CD4-positive, alpha-beta T cell treated with Interleukin-17A for 4 hours (primary cell): ENCODE data around the gene CSMD2.

ENCODE experiments used
- DNase-seq: peaks from one replicate; pipeline ENCODE4 v3.0.0-alpha.2; 2020; ENCODE audit warnings: mixed read lengths

CSMD2 gene

DNA sequence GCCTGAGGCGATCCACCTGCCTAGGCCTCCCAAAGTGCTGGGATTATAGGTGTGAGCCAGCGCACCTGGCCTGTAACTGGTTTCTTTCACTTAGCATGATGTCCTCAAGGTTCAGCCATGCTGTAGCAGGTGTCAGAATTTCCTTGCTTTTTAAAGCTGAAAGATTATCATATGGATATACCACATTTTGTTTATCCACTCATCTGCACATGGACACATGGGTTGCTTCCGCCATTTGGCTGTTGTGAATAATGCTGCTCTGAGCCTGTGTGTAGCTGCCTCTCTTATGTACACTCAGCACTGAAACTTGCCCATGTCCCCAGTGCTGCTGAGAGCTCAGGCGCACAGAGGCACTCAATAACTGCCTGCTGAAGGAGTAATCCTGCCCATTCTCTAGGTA, 11.8 kb downstream of the CSMD2 start:
- DNase-seq: no peak

DNA sequence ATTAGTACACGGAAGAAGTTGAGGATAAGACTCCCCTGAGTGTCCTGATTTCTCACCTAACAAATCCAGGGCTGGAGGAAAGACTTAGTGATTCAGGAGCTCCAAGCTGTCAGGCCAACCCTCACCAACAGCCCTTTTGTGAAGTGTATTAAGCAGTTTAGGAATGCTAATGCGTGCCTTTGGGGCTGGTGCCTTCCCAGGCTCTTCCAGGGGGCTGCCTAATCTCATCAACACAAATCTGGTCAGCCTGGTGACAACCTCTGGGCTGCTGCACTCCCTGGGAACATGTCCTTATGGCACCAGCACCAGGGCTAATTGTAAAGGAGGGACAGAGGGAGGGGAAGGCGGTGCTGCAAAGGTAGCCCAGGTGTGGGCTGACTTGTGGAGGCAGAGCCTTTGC, 15.5 kb downstream of the CSMD2 start:
- DNase-seq: no peak

DNA sequence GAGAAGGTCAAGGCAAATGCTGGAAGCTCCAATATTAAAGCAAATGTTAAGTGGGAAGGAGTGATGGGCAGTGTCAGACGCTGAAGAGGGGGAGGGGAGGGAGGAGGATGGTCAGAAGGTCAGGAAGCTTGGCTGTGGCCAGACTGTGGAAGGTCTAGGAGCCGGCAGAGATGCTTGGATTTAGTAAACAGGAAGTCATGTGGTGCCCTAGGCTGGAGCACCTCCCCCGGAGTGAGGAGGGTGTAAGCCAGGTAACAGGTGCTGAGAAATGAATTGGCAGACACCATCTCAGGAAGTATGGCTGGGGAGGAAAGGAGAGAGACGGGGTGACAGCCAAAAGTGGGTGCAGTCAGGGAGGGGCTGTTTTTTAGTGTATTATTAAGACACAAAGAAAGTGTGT, 17.7 kb downstream of the CSMD2 start:
- no peak for DNase-seq

DNA sequence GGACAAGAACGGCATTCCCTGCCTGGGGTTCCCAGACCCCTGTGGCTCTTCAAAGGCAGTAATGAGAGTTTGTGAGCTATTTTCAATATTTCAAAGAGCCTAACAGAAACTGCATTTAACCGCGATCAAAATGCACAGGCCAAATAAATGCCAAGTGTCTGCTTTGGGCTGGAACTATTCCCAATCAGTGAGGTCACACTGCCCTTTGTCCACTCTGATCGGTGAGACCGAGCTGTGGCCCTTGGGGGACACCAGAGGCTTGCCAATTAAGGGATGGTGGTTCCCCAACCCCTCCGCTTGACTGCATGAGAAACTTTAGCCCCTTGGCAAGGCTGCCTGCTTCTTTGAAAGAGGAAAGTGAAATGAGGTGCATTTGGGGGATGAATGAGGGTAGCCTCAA, 20.3 kb downstream of the CSMD2 start:
- DNase-seq: no peak

DNA sequence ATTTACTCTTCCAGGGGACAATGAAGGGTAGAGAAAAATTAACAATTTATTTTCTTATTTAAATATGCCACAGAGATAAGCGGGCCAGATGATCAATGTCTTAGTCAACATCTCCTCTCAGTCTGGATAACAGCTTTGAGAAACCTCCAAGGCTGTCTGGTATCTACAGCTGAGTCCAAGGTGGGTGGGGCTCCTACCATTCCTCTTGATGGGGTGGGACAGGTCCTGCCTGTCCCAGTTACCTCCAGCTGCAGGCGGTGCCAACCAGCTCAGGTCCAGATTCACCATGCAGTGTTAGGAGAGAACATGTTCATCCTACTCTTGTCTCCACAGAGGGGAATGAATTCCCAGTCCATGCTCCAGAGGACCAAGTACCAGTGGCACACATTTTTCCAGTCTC, 21.1 kb downstream of the CSMD2 start:
- no peak for DNase-seq

DNA sequence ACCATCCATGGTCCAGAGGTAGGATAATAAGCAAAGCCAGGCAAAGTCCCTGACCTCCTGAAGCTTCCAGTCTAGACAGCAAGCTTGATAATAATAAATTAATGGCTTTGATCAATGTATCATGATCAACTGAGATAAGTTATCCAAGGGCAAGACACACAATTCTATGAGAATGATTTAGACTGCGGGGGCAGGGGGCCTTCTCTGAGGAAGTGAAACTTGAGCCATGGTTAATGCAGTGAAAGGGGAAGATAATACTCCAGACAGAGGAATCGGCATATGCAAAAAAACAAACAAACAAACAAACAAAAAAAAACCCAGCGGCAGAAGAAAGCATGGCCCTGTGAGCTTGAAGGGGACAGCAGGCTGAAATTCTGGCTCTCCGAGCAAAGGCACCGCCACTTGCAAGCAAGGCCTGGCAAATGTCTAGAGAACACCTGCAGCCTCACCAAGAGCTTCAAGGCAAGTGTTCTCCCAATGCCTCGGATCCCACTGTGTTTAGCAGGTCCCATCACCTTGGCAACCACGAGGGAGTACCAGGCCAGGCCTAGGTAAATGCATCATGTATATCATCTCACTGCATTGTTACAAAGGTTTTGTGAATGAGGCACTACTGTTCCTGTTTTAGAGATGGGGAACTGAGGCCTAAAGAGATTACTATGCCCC, 24.9 kb downstream of the CSMD2 start:
- DNase-seq: no peak

DNA sequence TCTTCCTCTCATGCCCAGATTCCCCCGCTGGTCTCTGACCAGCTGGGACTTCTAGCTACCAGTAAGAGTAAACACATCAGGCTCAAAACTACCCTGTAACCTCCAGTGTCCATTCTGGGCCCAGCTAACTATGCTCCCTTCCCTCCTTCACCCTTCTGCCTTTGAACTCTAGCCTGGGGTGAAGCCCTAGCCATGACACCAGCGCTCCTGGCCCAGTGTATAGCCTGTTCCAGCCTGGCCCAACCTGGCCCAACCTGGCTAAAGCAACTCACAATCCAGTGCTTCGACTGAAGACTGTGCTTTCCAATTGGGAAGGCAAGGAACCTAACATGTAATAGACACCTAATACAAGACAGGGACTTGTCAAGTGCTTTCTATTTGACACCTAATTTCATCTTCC, 27.6 kb downstream of the CSMD2 start:
- DNase-seq: no peak

DNA sequence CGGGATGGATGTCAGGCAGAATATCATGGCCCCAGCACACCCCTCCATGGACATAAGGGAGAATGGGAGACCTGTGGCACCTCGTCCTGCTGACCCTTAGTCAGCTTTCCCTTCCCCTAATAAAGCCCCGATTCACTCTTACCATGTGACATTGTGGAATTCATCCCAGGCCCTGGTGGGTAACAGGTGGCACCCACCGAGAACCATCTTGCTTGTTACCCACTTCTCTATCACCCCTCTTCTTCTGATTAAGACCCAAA, 32.9 kb downstream of the CSMD2 start:
- no peak for DNase-seq

DNA sequence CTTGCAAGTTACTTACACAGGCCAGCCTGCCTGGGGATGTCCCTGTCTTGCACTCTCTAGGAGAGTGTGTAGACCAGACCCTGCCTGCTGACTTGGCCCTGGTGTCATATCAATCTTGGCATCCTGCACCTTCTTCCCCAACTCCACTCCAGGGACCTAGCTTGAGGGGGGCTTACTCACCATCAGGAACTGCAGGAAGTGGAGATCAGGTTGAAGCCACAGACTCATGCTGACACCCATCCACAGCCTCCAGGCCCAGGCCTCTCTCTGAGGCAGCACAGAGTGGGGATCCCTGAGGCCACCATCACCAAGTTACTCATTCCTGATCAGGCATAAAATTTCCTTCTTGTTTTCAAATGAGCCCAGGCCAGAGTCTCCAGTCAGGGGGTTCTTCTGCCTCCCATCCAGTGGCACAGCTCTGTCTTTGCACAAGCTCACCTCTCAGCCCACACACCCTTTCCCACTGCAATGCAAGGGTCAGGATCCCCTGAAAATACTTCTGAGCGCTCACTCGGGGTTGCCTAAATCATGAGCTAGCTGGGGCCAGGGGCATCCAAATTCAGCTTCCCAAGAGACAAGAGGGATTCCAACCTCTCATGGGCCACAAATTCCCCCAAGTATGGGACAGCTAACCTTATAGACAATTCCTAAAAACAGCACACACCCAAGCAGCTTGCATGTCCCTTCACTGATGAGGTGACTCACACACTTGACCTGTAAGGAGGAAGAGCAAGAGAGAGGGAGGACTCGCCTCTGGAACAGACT, 33.5 kb downstream of the CSMD2 start:
- no peak for DNase-seq

DNA sequence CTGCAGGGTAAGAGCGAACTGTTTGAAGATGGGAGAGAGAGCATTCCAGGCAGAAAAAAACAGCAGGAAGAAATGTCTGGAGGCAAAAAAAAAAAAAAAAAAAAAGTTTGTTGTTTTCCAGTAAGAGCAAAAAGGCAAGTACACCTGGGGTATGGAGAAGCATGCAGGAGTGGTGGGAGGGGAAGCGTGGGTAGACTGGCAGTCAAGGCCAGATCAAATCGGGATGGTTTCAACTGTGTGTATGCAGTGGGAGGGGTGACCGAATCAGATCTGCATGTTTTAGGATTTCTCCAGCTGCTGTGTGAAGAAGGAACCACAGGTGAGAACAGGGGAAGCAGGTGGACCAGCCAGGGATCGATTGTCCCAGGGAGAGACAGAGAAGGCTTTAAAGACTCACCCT, 34.7 kb downstream of the CSMD2 start:
- no peak for DNase-seq

DNA sequence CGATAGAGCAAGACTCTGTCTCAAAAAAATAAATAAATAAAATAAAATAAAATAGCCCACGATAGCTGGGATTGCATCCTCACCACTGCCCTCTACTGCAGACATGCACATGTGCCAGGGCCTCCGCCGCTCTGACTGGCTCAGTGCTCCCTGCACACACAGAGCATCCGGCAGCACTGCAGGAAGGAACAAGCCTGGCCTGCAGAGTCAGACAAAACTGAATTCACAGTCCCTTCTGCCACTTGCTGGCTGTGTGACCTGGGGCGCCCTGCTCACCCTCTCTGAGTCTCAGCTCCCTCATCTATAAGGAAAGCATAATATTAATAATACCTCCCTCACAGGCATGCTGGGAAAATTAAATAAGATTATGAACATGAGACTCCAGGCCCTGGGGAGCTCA, 35.4 kb downstream of the CSMD2 start:
- no peak for DNase-seq

DNA sequence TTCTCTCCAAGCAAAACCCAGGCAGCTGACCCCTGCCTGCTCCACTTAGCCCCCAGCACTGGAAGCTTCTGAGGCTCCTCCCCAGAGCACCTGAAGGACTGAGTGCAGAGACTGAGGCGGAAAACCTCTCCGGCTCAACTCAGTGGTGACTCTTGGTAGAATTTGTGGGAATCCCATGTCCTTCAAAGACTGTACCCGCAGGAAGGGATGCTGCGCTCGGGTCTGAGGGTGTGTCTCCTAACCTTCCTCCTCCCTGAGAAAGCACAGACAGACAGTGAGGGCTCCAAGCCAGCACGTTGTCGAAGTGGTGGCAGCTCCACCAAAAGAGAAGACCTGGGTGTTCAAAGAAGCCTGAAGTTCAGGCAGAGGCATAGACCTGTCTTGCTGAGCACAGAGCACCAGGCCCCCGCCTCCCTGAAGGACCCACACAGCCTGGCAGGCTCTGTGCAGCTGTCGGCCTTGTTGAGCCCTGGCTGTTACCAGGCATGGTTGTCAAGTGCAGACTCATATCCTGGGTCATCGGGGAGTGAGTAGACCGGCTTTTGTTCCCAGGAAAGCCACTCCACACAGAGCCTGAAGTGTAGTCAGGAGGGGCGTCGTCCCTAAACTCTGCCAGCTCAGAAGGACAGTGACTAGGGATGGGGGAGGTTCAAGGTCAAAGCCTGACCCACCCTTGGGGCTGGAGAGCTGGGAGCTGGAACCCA, 36.7 kb downstream of the CSMD2 start:
- no peak for DNase-seq

DNA sequence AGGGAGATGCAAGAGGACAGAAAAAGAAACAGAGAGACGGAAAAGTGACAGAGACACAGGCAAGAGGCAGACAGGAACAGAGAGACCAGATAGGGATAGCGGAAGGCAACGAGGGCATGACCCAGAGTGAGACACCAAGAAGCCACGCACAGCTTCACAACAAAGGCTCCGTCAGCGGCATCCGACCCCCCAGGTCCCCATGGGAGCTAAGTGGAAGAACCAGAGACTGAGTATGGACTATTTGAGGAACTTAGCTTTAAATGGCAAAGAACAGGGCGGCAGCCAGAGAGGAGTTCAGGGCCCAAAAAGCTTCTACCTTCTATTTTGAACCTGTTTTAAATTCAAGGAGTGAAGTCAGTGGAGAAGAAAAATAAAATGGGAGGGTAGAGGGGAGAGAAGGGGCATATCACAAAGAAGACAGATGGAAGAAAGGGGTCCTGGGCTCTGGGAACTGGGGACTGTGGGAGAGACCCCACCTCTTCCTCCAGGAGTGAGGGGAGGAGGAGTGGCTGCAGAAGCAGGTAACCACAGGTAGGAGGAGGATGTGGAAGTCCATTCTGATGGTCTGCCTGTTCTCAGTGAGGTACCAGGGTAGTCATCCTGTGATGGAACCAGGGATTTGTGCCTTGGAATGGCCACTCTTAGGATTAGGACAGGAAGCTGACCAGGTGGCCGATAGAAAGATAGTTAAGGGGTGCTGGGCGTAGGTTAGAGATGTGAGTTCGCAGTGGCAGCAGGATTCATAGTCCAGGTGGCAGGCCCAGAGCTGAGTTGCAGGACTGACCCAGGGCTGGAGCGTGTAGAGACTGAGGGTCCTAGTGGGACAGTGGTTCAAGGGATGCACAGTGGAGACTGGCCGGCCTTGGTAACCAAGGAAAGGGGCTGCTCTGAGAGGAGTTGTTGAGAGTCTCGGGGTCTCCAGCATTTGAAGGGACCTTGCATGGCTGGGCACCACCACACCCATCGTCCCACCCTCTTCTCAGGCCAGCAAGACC, 37.7 kb downstream of the CSMD2 start:
- no peak for DNase-seq

DNA sequence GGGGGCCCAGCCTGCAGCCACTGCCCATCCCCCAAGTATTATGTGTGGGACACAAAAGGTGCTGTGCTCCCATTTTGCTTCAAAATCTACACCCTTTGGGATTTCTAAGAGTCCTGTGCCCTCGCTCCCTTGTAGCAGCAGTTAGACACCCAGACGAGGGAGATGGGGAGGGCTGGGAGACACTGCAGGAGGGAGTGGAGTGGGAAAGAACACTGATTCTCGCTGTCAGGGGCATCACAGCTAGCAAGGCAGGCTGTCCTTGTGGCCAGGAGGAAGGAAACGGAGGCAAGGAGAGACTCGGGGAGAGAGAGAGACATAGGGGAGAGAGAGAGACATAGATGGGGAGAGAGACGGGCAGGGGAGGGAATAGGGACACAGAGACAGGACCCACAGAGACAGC, 38.5 kb downstream of the CSMD2 start:
- DNase-seq: no peak

DNA sequence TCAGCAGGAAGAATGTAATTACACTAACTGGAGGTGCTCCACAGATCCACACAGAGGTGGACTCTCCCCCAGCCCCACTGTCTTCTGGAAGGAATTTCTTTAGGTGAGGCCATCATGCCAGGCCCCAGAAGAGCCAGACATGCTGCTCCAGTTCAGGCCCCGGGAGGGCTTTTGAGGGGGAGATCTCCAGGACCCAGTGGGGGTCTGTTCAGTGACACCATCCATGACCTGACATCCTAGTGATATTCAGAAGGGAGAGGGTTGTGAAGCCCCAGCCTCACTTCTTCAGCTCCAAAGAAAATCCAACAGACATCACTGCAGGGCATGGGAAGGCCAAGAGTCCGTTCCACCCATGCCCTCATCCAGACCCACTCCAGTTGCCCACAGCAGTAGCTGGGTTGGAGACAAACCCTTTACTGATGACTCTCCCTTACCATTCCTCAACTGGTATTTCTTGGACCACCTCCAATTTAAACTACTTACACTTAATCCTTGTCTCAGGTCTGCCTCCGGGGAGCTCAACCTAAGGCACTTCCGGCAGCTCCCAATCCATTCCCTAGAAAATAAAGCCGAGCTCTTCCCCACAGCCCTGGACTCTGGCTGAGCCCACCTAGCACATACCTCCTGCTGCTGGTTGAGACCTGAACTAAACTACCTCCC, 39.2 kb downstream of the CSMD2 start:
- DNase-seq: no peak

DNA sequence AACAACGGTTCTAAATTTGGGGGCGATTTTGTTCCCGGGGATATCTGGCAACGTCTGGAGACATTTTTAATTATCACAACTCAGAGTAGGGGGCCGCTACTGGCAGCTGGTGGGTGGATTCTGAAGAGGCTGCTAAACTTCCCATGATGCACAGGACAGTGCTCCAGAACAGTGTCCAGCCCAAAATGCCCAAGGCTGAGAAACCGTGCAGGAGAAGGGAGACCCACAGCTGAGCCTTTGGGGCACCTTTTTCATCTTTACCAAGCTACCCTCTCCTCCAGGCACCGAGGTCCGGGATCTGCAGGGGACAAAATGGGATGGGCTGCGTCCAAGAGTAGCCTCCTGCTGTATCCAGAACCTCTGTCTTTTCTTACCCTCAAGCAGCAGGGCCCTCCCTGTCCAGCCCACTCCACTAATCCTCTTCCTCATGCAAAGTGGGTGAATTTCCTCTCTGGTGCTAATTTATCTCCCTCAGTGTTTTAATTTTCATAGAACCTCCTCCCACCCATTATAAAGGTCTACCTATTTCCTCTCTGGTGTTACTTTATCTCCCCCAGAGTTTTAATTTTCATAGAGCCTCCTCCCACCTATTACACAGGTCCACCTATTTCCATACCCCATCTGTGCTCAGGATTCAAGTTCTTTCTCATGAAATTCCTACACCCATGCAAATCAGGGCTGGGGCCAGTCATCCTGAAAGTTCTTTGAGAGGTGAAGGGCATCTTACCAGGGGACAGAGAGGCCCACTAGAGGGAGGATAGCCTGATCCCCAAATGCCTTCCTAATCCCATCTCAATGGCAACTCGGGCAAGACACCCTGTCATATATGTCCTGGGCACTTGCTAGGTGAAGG, 42.7 kb downstream of the CSMD2 start:
- DNase-seq: no peak

DNA sequence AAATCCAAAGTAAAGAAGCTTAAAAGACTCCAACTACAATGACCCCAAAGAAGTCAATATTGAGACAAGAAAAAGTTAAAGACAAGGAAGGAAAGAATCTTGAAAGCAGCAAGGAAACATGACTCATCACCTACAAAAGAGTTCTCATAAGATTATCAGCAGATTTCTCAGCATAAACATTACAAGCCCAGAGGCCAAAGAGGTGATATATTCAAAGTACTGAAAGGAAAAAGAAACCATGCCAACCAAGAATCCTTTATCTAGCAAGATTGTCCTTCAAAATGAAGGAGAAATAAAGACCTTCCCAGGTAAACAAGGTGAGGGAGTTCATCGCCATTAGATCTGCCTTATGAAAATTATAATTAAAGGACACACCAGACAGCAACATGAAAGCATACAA, 49.8 kb downstream of the CSMD2 start:
- DNase-seq: no peak

DNA sequence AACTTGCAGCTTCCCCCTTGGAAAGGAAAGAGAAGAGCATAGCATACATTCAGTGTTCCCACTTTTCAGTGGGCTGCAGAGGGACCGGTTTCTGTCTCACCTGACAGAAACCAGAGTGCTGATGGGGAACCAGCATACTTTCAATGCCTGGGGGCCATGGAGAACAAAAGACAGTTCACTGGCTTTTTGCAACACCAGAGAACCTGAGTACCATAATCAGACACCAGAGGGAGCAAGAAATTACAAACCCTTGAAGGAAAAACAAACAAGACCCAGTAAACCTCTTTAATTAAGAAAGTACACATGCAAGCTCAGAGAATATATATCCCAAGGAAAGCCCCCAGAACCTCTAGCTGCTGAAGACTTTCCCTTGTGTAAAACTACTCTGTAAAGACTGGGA, 51.1 kb downstream of the CSMD2 start:
- no peak for DNase-seq

DNA sequence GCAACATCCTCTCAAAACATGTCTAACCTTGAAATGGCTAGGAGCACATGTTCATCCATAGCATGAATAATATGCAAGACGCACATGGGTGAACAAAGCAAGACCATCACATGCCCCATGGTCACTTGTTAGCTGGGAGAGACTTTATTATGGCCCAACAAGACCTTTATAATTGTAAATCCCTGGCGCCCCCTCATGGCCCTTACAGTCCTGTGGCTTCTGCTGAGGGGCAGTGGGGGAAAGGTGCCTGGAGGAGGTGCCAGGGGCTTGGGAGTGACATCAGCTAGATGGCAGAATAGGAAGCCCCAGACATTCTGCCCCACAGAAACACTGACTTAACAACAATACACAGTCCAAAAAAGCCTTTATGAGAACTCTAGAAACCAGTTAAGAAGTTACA, 51.7 kb downstream of the CSMD2 start:
- no peak for DNase-seq

DNA sequence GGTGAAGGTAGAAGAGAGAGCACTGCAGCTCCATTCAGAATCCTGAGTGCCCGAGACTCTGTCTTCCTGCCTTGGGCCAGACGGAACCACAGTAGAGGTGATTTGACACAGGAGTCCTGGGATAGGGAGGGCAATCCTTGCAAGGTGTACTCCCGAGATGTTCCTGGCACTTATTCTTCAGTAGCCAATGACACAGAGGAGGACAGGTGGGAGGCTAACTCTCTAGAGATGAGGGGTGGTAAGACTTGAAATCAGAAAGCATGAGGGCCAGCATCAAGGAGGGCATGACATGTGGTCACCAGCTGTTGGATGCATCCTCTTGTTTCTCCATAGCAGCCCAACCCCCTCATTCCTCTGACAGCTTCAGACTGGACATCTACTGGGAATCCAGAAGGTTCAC, 56.3 kb downstream of the CSMD2 start:
- no peak for DNase-seq

DNA sequence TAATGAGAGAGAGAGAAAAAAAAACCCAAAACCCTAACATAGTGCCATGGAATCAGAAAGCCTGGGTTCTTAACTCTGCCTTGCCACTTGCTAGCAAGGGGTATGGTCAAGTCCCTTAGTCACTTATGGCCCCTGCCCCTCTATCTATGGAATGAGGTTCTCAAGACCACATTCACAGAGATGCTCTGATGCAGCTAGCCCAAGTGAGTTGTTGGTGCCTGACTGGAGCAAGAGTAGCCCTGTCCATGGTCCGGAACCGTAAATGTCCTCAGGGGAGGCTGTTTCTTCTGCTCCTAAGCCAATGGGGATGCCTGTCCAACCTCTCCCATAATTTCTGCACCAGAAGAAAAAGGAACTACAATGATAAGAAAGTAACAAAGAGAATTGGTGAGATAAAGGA, 56.8 kb downstream of the CSMD2 start:
- DNase-seq: no peak

DNA sequence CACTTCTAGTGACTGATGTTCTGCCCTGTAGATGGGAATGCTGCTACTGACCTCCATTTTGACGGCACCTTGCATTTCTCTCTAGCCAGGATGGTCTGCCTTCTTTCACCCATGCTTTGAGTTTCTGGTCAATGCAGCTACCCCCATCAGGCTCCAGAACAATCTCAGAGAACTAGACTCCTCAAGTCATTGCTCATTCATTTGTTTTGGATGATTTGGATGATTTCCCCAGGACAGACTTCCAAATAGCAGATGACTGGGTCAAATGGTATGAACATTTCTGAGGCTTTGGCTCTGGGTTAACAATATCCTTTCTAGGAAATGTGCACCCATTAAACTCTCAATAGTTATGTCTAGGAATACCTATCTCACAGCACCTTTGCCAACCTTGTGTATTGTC, 63.9 kb downstream of the CSMD2 start:
- DNase-seq: no peak
